ENCODE measurements around the gene TRIM41. TPM values are rescaled to one million over a fixed set of nuclear protein-coding genes. Genes with fewer than 3 reads are reported as not detected.
"Not testable (repeated sequence)": the region's sequence is repeated elsewhere in the genome, so short reads cannot be mapped to it uniquely, and the experiment has no call there.

TRIM41 gene
- total RNA-seq, 1 donor: 15.9 TPM

DNA sequence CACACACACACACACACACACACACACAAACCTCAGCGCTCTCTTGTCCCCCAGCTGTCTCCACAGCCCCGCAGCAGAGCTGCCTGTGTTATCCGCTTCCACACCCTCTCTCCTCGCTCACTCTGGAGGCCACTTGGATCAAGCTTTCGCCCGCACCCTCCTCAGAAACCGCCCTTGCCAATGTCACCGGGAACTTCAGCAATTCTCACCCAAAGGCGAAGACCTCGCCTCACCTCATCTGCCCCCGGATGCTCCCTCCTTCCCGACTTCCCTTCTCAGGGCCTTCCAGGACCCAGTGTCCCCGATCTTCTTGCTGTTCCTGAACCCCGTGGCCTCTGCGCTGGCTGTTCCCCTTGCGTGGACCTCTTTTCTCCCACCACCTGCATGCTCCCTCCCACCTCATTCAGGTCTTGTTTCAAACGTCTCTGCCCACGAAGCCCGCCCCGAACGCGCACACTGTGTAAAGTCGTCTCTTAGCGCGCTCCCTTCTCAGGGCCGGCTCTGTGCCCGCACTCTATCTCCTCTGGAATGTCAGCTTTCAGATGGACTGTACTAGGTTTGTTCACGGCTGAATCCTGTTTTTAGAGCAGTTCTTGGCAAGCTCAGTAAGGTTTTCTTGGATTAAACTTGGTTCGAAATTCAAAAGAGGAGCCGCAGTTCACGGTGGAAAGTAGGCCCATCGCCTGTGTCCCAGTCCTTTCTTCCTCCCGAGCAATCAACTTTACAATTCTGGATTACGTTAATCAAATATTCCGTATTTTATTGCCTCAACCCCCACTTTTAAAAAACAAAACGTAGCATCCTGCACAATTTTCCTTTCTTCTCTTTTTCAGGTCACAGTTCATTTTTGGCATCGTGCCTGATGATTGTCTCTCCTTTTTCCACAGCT lies 17.1 kb upstream of the TRIM41 start:
- H3K27me3 ChIP-seq (ENCODE audit: insufficient read depth, low read length): peaks cover 7% of the 10 kb centered on the region
- no peak overlapping the region for H3K27ac ChIP-seq (ENCODE audit: low read depth, low read length)
- H3K4me3 ChIP-seq (ENCODE audit: insufficient read depth, low read length): peak overlapping the region; percentile 79
- no peaks in the 10 kb centered on the region for H3K9me3 ChIP-seq (ENCODE audit: low read depth, low read length)
- peak; percentile 71 for DNase-seq (ENCODE audit: insufficient read length, low spot score, missing footprints)
- peak overlapping the region; percentile 84 for H3K4me2 ChIP-seq (ENCODE audit: insufficient read depth, low read length)
- H2AFZ ChIP-seq (ENCODE audit: low read length): no peak overlapping the region
- H3K79me2 ChIP-seq (ENCODE audit: insufficient read depth, low read length): no peaks in the 10 kb centered on the region
- peaks cover 5% of the 10 kb centered on the region for H3K4me1 ChIP-seq (ENCODE audit: insufficient read depth, low read length)
- H4K20me1 ChIP-seq (ENCODE audit: insufficient read depth, low read length): no peaks in the 10 kb centered on the region
- H3K36me3 ChIP-seq (ENCODE audit: insufficient read depth, low read length): no peaks in the 10 kb centered on the region
- TF ChIP-seq, protein P1, sequence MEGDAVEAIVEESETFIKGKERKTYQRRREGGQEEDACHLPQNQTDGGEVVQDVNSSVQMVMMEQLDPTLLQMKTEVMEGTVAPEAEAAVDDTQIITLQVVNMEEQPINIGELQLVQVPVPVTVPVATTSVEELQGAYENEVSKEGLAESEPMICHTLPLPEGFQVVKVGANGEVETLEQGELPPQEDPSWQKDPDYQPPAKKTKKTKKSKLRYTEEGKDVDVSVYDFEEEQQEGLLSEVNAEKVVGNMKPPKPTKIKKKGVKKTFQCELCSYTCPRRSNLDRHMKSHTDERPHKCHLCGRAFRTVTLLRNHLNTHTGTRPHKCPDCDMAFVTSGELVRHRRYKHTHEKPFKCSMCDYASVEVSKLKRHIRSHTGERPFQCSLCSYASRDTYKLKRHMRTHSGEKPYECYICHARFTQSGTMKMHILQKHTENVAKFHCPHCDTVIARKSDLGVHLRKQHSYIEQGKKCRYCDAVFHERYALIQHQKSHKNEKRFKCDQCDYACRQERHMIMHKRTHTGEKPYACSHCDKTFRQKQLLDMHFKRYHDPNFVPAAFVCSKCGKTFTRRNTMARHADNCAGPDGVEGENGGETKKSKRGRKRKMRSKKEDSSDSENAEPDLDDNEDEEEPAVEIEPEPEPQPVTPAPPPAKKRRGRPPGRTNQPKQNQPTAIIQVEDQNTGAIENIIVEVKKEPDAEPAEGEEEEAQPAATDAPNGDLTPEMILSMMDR (IDR thresholded peaks at IDR 0.05; ENCODE audit: extremely low read depth, low read depth, low read length): no peak

DNA sequence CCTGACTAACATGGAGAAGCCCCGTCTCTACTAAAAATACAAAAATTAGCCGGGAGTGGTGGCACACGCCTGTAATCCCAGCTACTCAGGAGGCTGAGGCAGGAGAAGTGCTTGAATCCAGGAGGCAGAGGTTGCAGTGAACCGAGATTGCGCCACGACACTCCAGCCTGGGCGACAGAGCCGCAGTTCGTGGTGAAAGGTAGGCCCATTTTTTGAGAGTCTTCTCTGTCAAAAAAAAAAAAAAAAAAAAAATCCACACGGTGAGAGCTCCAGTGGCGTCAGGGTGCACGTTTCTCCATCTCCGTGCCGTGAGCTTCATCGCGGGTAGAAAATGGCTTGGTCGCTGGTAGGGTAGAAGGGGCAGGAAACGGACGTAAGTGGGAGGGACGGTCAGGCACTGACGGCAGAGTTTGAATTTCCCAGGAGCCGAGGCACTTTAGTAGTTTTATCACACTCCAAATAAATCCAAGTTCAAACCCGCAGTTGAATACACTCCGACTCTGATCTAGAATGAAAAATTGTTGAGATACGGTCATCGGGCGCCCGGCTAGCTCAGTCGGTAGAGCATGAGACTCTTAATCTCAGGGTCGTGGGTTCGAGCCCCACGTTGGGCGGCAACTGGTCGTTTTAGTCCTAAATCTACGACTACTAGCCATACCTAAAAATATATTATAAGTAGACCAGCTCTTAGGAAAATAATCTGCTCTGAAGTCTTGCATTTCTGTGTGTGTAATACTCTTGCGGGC lies 15.7 kb upstream of the TRIM41 start:
- Histone ChIP-seq H3K27ac (ENCODE audit: low read depth, low read length) (peak overlapping the region; percentile 86), H3K79me2 (ENCODE audit: insufficient read depth, low read length) (no peaks in the 10 kb centered on the region)
- TF ChIP-seq, protein P1 (IDR thresholded peaks at IDR 0.05; ENCODE audit: extremely low read depth, low read depth, low read length): no peak

DNA sequence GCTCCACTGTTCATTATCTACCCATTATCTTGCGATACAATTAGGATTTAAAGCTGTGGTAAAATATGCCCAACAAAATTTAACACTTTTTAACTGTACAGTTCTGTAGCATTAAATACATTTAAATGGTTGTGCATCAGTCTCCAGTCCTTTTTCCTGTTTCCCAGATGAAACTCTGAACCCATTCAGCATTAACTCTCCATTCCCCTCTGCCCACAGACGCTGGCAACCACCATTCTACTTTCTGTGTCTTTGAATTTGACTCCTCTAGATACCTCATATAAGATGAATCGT lies 15.2 kb upstream of the TRIM41 start:
- TF ChIP-seq, protein P1 (IDR thresholded peaks at IDR 0.05; ENCODE audit: extremely low read depth, low read depth, low read length): no peak
- peak overlapping the region; percentile 84 for H3K4me2 ChIP-seq (ENCODE audit: insufficient read depth, low read length)
- H3K27ac ChIP-seq (ENCODE audit: low read depth, low read length): no peak overlapping the region

More for the DNA sequence above, 15.7 kb upstream of the TRIM41 start:
- H3K27me3 ChIP-seq (ENCODE audit: insufficient read depth, low read length): peaks cover 7% of the 10 kb centered on the region
- H3K9me3 ChIP-seq (ENCODE audit: low read depth, low read length): no peaks in the 10 kb centered on the region
- no peaks in the 10 kb centered on the region for H3K36me3 ChIP-seq (ENCODE audit: insufficient read depth, low read length)
- H3K4me1 ChIP-seq (ENCODE audit: insufficient read depth, low read length): peaks cover 5% of the 10 kb centered on the region
- no peaks in the 10 kb centered on the region for H4K20me1 ChIP-seq (ENCODE audit: insufficient read depth, low read length)
- peak overlapping the region; percentile 84 for H3K4me2 ChIP-seq (ENCODE audit: insufficient read depth, low read length)
- H3K4me3 ChIP-seq (ENCODE audit: insufficient read depth, low read length): peak overlapping the region; percentile 79
- DNase-seq (ENCODE audit: insufficient read length, low spot score, missing footprints): peak; percentile 95
- H2AFZ ChIP-seq (ENCODE audit: low read length): peak overlapping the region; percentile 89

DNA sequence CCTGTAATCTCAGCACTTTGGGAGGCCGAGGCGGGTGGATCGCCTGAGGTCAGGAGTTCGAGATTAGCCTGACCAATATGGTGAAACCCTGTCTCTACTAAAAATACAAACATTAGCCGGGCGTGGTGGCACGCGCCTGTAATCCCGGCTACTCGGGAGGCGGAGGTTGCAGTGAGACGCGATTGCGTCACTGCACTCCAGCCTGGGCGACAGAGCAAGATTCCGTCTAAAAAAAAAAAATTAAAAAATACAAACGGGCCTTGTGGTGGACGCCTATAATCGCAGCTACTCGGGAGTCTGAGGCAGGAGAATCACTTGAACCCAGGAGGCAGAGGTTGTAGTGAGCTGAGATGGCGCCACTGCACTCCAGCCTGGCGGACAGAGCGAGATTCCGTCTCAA lies 14.1 kb upstream of the TRIM41 start:
- not testable (repeated sequence) for H4K20me1 ChIP-seq (ENCODE audit: insufficient read depth, low read length); H3K4me3 ChIP-seq (ENCODE audit: insufficient read depth, low read length); H3K4me1 ChIP-seq (ENCODE audit: insufficient read depth, low read length); H3K27ac ChIP-seq (ENCODE audit: low read depth, low read length); H3K79me2 ChIP-seq (ENCODE audit: insufficient read depth, low read length); DNase-seq (ENCODE audit: insufficient read length, low spot score, missing footprints); H3K9me3 ChIP-seq (ENCODE audit: low read depth, low read length); H3K4me2 ChIP-seq (ENCODE audit: insufficient read depth, low read length); H2AFZ ChIP-seq (ENCODE audit: low read length); H3K36me3 ChIP-seq (ENCODE audit: insufficient read depth, low read length); H3K27me3 ChIP-seq (ENCODE audit: insufficient read depth, low read length)

More for the DNA sequence above, 15.2 kb upstream of the TRIM41 start:
- H3K9me3 ChIP-seq (ENCODE audit: low read depth, low read length): no peaks in the 10 kb centered on the region
- peaks cover 5% of the 10 kb centered on the region for H3K4me1 ChIP-seq (ENCODE audit: insufficient read depth, low read length)
- H2AFZ ChIP-seq (ENCODE audit: low read length): no peak overlapping the region
- no peaks in the 10 kb centered on the region for H3K79me2 ChIP-seq (ENCODE audit: insufficient read depth, low read length)
- no peak overlapping the region for H3K4me3 ChIP-seq (ENCODE audit: insufficient read depth, low read length)
- H3K36me3 ChIP-seq (ENCODE audit: insufficient read depth, low read length): no peaks in the 10 kb centered on the region
- H4K20me1 ChIP-seq (ENCODE audit: insufficient read depth, low read length): no peaks in the 10 kb centered on the region
- DNase-seq (ENCODE audit: insufficient read length, low spot score, missing footprints): no peak
- H3K27me3 ChIP-seq (ENCODE audit: insufficient read depth, low read length): peaks cover 7% of the 10 kb centered on the region

DNA sequence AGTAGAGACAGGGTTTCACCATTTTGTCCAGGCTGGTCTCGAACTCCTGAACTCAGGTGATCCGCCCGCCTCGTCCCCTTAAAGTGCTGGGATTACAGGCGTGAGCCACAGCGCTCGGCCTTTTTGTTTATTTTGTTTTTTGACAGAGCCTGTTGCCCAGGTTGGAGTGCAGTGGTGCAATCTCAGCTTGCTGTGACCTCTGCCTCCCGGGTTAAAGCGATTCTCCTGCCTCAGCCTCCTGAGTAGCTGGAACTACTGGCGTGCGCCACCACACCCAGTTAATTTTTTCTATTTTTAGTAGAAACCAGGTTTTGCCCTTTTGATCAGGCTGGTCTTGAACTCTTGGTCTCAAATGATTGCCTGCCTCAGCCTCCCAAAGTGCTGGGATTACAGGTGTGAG lies 12.9 kb upstream of the TRIM41 start:
- H3K27me3 ChIP-seq (ENCODE audit: insufficient read depth, low read length); DNase-seq (ENCODE audit: insufficient read length, low spot score, missing footprints); H3K27ac ChIP-seq (ENCODE audit: low read depth, low read length); H3K4me1 ChIP-seq (ENCODE audit: insufficient read depth, low read length); H3K4me2 ChIP-seq (ENCODE audit: insufficient read depth, low read length); H2AFZ ChIP-seq (ENCODE audit: low read length); H3K79me2 ChIP-seq (ENCODE audit: insufficient read depth, low read length); H4K20me1 ChIP-seq (ENCODE audit: insufficient read depth, low read length); H3K36me3 ChIP-seq (ENCODE audit: insufficient read depth, low read length); H3K4me3 ChIP-seq (ENCODE audit: insufficient read depth, low read length); H3K9me3 ChIP-seq (ENCODE audit: low read depth, low read length): not testable (repeated sequence)

DNA sequence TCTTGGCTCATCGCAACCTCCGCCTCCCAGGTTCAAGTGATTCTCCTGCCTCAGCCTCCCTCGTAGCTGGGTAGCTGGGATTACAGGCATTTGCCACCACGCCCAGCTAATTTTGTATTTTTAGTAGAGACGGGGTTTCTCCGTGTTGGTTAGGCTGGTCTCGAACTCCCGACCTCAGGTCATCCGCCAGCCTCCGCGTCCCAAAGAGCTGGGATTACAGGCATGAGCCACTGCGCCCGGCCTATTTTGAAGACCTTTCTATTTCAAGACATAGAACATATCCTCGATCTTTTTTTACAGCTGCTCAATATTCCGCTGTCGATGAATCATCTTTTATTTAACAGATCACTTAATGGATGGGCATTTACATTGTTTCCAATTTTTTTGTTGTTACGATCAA lies 12.4 kb upstream of the TRIM41 start:
- not testable (repeated sequence) for H3K9me3 ChIP-seq (ENCODE audit: low read depth, low read length); H2AFZ ChIP-seq (ENCODE audit: low read length); H3K27me3 ChIP-seq (ENCODE audit: insufficient read depth, low read length); H3K4me3 ChIP-seq (ENCODE audit: insufficient read depth, low read length); H3K79me2 ChIP-seq (ENCODE audit: insufficient read depth, low read length); H3K27ac ChIP-seq (ENCODE audit: low read depth, low read length); DNase-seq (ENCODE audit: insufficient read length, low spot score, missing footprints); H3K36me3 ChIP-seq (ENCODE audit: insufficient read depth, low read length); H3K4me1 ChIP-seq (ENCODE audit: insufficient read depth, low read length); H3K4me2 ChIP-seq (ENCODE audit: insufficient read depth, low read length); H4K20me1 ChIP-seq (ENCODE audit: insufficient read depth, low read length)
